Right renal pelvis (tissue), 4 donors: ENCODE results near the gene RBBP8NL. TPM values are rescaled to one million over a fixed set of nuclear protein-coding genes. Genes with fewer than 3 reads are reported as not detected.

Experiments
- DNase-seq, 4 donors: peaks; one replicate each; pipeline ENCODE4 v3.0.0-alpha.2; 2013; ENCODE audit warnings: low read depth in 4 of 4, low spot score in 3 of 4, missing footprints in 1 of 4
- polyA plus RNA-seq, 4 donors: library from polyadenylated mRNA; unstranded; fragments of 120-200 nt; gene quantifications; one replicate each; pipeline ENCODE4 v1.2.1, GENCODE V29; 2013; ENCODE audit not compliant: insufficient read length in 4 of 4

RBBP8NL gene
- polyA plus RNA-seq, 4 donors = 1.4 to 2.3 (median 1.7) TPM

GRCh38 chr20:62410746-62411478, 16.4 kb downstream of the RBBP8NL start:
- DNase-seq = no peak

- peak in 1 of 4 donors; percentile 54 for DNase-seq
These were observed 17.2 kb downstream of the RBBP8NL start for GRCh38 chr20:62409931-62410745.

GRCh38 chr20:62409086-62409853, 18.1 kb downstream of the RBBP8NL start:
- DNase-seq = no peak

GRCh38 chr20:62408640-62409039, 18.7 kb downstream of the RBBP8NL start:
- no peak for DNase-seq

- no peak for DNase-seq
These were observed 19.3 kb downstream of the RBBP8NL start for GRCh38 chr20:62408055-62408454.

GRCh38 chr20:62407221-62407992, 19.9 kb downstream of the RBBP8NL start, which contains the start of gene CABLES2:
Gene CABLES2, minus strand, starts transcription at chr20:62407285. Its CDS starts 9 bp downstream, at chr20:62407276.
- DNase-seq = peak; percentile 81 to 87 (median 84)

GRCh38 chr20:62406635-62407176, 20.6 kb downstream of the RBBP8NL start:
- no peak for DNase-seq

- no peak for DNase-seq
These were observed 21.3 kb downstream of the RBBP8NL start for GRCh38 chr20:62405981-62406513.

- DNase-seq = no peak
These were observed 22.0 kb downstream of the RBBP8NL start for GRCh38 chr20:62405108-62405980.

- no peak for DNase-seq
These were observed 22.6 kb downstream of the RBBP8NL start for GRCh38 chr20:62404761-62405107.

GRCh38 chr20:62404112-62404665, 23.1 kb downstream of the RBBP8NL start:
- no peak for DNase-seq

GRCh38 chr20:62403331-62403730, 24.0 kb downstream of the RBBP8NL start:
- DNase-seq = no peak

GRCh38 chr20:62402456-62403150, 24.7 kb downstream of the RBBP8NL start:
- no peak for DNase-seq

GRCh38 chr20:62401331-62401779, 26.0 kb downstream of the RBBP8NL start:
- DNase-seq = no peak

GRCh38 chr20:62400541-62400940, 26.8 kb downstream of the RBBP8NL start:
- DNase-seq = no peak

GRCh38 chr20:62400021-62400420, 27.3 kb downstream of the RBBP8NL start:
- DNase-seq = no peak

- DNase-seq = no peak
These were observed 29.1 kb downstream of the RBBP8NL start for GRCh38 chr20:62398120-62398821.
